HepG2 (cell line): ENCODE measurements around the gene CHRD. TPM values are rescaled to one million over a fixed set of nuclear protein-coding genes. Genes with fewer than 3 reads are reported as not detected.

Experiments
- ATF1 ChIP-seq: IDR thresholded peaks from 2 replicates; pipeline ENCODE4 v1.6.1; 2016; ENCODE audit warnings: mild to moderate bottlenecking, control low read depth
- CCAR2 ChIP-seq: fragments of 200-400 bp; formaldehyde crosslinking; optimal IDR thresholded peaks from 2 replicates; pipeline ENCODE3; 2018; ENCODE audit warnings: low read depth, mild to moderate bottlenecking, low read length, moderate library complexity
- DNMT3B ChIP-seq: conservative IDR thresholded peaks from 2 replicates; pipeline ENCODE4 v1.6.1; 2016; ENCODE audit warnings: missing biosample characterization, control low read depth
- ELK4 ChIP-seq: sonication (generic); formaldehyde crosslinking; IDR thresholded peaks from 2 replicates; pipeline ENCODE4 v1.9.0; 2021; ENCODE audit warnings: missing genetic modification reagents, borderline replicate concordance
- GPN1 ChIP-seq: sonication (generic); formaldehyde crosslinking; IDR thresholded peaks from 2 replicates; pipeline ENCODE4 v1.5.1; 2020; ENCODE audit warnings: missing genetic modification reagents, borderline replicate concordance
- HMG20B ChIP-seq: conservative IDR thresholded peaks from 2 replicates; pipeline ENCODE4 v1.6.1; 2016; ENCODE audit warnings: missing genetic modification reagents, missing compliant biosample characterization
- HMGXB3 ChIP-seq: sonication (generic); formaldehyde crosslinking; IDR thresholded peaks from 2 replicates; pipeline ENCODE4 v1.4.0; 2020; ENCODE audit warnings: missing genetic modification reagents, borderline replicate concordance
- MTF1 ChIP-seq: sonication (generic); formaldehyde crosslinking; IDR thresholded peaks from 2 replicates; pipeline ENCODE4 v1.5.0; 2020; ENCODE audit warnings: missing genetic modification reagents
- NBN ChIP-seq: fragments of 450-650 bp; conservative IDR thresholded peaks from 2 replicates; pipeline ENCODE4 v1.6.1; 2017
- NFATC3 ChIP-seq: sonication (generic); formaldehyde crosslinking; IDR thresholded peaks from 2 replicates; pipeline ENCODE4 v1.5.1; 2020; ENCODE audit warnings: mild to moderate bottlenecking, missing genetic modification reagents
- NFYC ChIP-seq: IDR thresholded peaks from 2 replicates; pipeline ENCODE4 v1.6.1; 2016; ENCODE audit warnings: missing genetic modification reagents, missing compliant biosample characterization
- PTBP1 ChIP-seq: fragments of 200-400 bp; formaldehyde crosslinking; IDR thresholded peaks from 2 replicates; pipeline ENCODE4 v1.6.1; 2018; ENCODE audit warnings: low read length, low read depth; ENCODE audit not compliant: poor library complexity, severe bottlenecking
- SCMH1 ChIP-seq: sonication (generic); formaldehyde crosslinking; IDR thresholded peaks from 2 replicates; pipeline ENCODE4 v1.9.0; 2021; ENCODE audit warnings: missing genetic modification reagents, mild to moderate bottlenecking, borderline replicate concordance
- SIN3B ChIP-seq: fragments of 150-350 bp; IDR thresholded peaks from 2 replicates; pipeline ENCODE4 v1.6.1; 2014; ENCODE audit warnings: low read length
- SNAI1 ChIP-seq: sonication (generic); formaldehyde crosslinking; IDR thresholded peaks from 2 replicates; pipeline ENCODE4 v1.5.0; 2020; ENCODE audit warnings: mild to moderate bottlenecking, missing genetic modification reagents, borderline replicate concordance
- SP5 ChIP-seq: IDR thresholded peaks from 2 replicates; pipeline ENCODE4 v1.6.1; 2016; ENCODE audit warnings: low read depth, borderline replicate concordance
- SSRP1 ChIP-seq: IDR thresholded peaks from 2 replicates; pipeline ENCODE4 v1.6.1; 2016; ENCODE audit warnings: control low read depth
- TAF15 ChIP-seq: fragments of 200-400 bp; formaldehyde crosslinking; IDR thresholded peaks from one replicate; pipeline ENCODE4 v1.6.1; 2018; ENCODE audit warnings: mild to moderate bottlenecking, low read depth, low read length; ENCODE audit not compliant: poor library complexity, severe bottlenecking
- U2AF1 ChIP-seq: fragments of 200-400 bp; formaldehyde crosslinking; optimal IDR thresholded peaks from 2 replicates; pipeline ENCODE3; 2017; ENCODE audit warnings: mild to moderate bottlenecking, low read depth, low read length
- ZKSCAN8 ChIP-seq: IDR thresholded peaks from 2 replicates; pipeline ENCODE4 v1.6.1; 2016; ENCODE audit warnings: borderline replicate concordance, missing genetic modification reagents, missing compliant biosample characterization
- ZNF136 ChIP-seq: sonication (generic); formaldehyde crosslinking; IDR thresholded peaks from 2 replicates; pipeline ENCODE4 v1.8.1; 2022; ENCODE audit warnings: low read depth, mild to moderate bottlenecking, moderate library complexity, missing genetic modification reagents
- ZNF33A ChIP-seq: sonication (generic); formaldehyde crosslinking; IDR thresholded peaks from 2 replicates; pipeline ENCODE4 v1.5.1; 2020; ENCODE audit warnings: missing genetic modification reagents, mild to moderate bottlenecking, moderate library complexity, borderline replicate concordance
- ZNF441 ChIP-seq: sonication (generic); formaldehyde crosslinking; IDR thresholded peaks from 2 replicates; pipeline ENCODE4 v1.7.0; 2021; ENCODE audit warnings: missing genetic modification reagents, borderline replicate concordance
- ZNF563 ChIP-seq: sonication (generic); formaldehyde crosslinking; IDR thresholded peaks from 2 replicates; pipeline ENCODE4 v1.8.0; 2022; ENCODE audit warnings: mild to moderate bottlenecking, moderate library complexity, missing genetic modification reagents
- ZNF616 ChIP-seq: sonication (generic); formaldehyde crosslinking; IDR thresholded peaks from 2 replicates; pipeline ENCODE4 v1.5.0; 2020; ENCODE audit warnings: low read depth, mild to moderate bottlenecking, missing genetic modification reagents
- ZNF773 ChIP-seq: sonication (generic); formaldehyde crosslinking; IDR thresholded peaks from 2 replicates; pipeline ENCODE4 v1.4.0; 2020; ENCODE audit warnings: missing genetic modification reagents, borderline replicate concordance
- polyA plus RNA-seq, 8 experiments: library from polyadenylated mRNA; depleted of rRNA in 3 of 8; stranded (reverse) in 7 of 8; unstranded in 1 of 8; fragments of >200 nt; fragmentation: Illumina TruSeq in 4 of 8; extraction: Trizol in 4 of 8; gene quantifications; 2 replicates each; pipeline versions ENCODE4 v1.2.1 to v1.2.3, GENCODE V29; 2011 to 2016; ENCODE audit warnings: low read depth in 4 of 8, missing spikeins in 1 of 8, mixed read lengths in 1 of 8; ENCODE audit not compliant: insufficient read depth in 1 of 8
- total RNA-seq, 5 experiments: library from RNA; depleted of rRNA; stranded (reverse); fragments of >200 nt; fragmentation: Illumina TruSeq; extraction: Trizol; gene quantifications; 2 replicates each; pipeline ENCODE4 v1.2.3, GENCODE V29; 2016; ENCODE audit warnings: low read depth in 1 of 5

Gene CHRD
- total and polyA plus RNA-seq, 2 of the 13 experiments (the other 11 are each of a cell fraction or from before 2014, with no cell fraction given) = 22.2 to 35.2 TPM

- TF ChIP-seq ZNF33A (CRISPR knock-in tag) (peak; percentile 92; the same call in 1 of the 2 replicates), U2AF1 (peak; percentile 59), ZNF773 (CRISPR knock-in tag) (peak; percentile 74; the same call in 1 of the 2 replicates), ZNF441 (0 out of 2 replicates have a peak, but pooled peaks have one; percentile 6), DNMT3B (peak; percentile 91; the same call in 1 of the 2 replicates), SCMH1 (CRISPR knock-in tag) (no peak), CCAR2 (no peak), NFYC (CRISPR knock-in tag) (peak; percentile 51), NFATC3 (CRISPR knock-in tag) (no peak; the same call in 1 of the 2 replicates), HMG20B (CRISPR knock-in tag) (peak; percentile 70; the same call in 1 of the 2 replicates), ZNF563 (CRISPR knock-in tag) (peak; percentile 81; the same call in 1 of the 2 replicates), TAF15 (no peak), ELK4 (CRISPR knock-in tag) (no peak), PTBP1 (no peak), GPN1 (CRISPR knock-in tag) (no peak; the same call in 1 of the 2 replicates), ZNF616 (CRISPR knock-in tag) (peak; percentile 85; the same call in 1 of the 2 replicates), SSRP1 (CRISPR knock-in tag) (no peak; the same call in 1 of the 2 replicates), HMGXB3 (CRISPR knock-in tag) (peak; percentile 80; the same call in 1 of the 2 replicates), SNAI1 (no peak), ATF1 (0 out of 2 replicates have a peak, but pooled peaks have one; percentile 29), SP5 (CRISPR knock-in tag) (peak; percentile 86), MTF1 (no peak), SIN3B (no peak), ZKSCAN8 (CRISPR knock-in tag) (peak; percentile 34; the same call in 1 of the 2 replicates), NBN (no peak), ZNF136 (CRISPR knock-in tag) (peak; percentile 84)
Observed at GRCh38 chr3:184362668-184363546, 16.9 kb upstream of the CHRD start (continued).
